ACC112 (cell line): ENCODE measurements around the gene ZDHHC3.
A peak's percentile ranks its signal among the peaks of the same experiment; 100 is the strongest.

ENCODE experiments used
- H2AFZ ChIP-seq: fragments of 200-600 bp; sonication (generic); one replicate; pipeline ENCODE4 v1.6.0; 2017; ENCODE audit warnings: antibody characterized with exemption, low read length; ENCODE audit not compliant: unreplicated experiment
- H3K27ac ChIP-seq: fragments of 200-600 bp; sonication (generic); 2 replicates; pipeline ENCODE4 v1.5.1; 2014; ENCODE audit warnings: low read depth, mild to moderate bottlenecking, antibody characterized with exemption, low read length, moderate library complexity
- H3K27me3 ChIP-seq: fragments of 200-600 bp; sonication (generic); 2 replicates; pipeline ENCODE4 v1.6.1; 2014; ENCODE audit warnings: mild to moderate bottlenecking, antibody characterized with exemption, low read length, moderate library complexity, mixed read lengths; ENCODE audit not compliant: insufficient read depth
- H3K36me3 ChIP-seq: fragments of 200-600 bp; sonication (generic); 2 replicates; pipeline ENCODE4 v1.6.1; 2016; ENCODE audit warnings: mild to moderate bottlenecking, antibody characterized with exemption, low read length, moderate library complexity, mixed read lengths; ENCODE audit not compliant: insufficient read depth
- H3K4me1 ChIP-seq: fragments of 200-600 bp; sonication (generic); one replicate; pipeline ENCODE4 v1.6.1; 2016; ENCODE audit warnings: low read length, mixed read lengths; ENCODE audit not compliant: insufficient read depth, unreplicated experiment, control insufficient read depth
- H3K4me3 ChIP-seq: fragments of 200-600 bp; sonication (generic); 2 replicates; pipeline ENCODE4 v1.5.1; 2014; ENCODE audit warnings: mild to moderate bottlenecking, low read depth, low read length
- H3K79me2 ChIP-seq: fragments of 200-600 bp; sonication (generic); one replicate; pipeline ENCODE4 v1.6.0; 2016; ENCODE audit warnings: low read length; ENCODE audit not compliant: control insufficient read depth, unreplicated experiment, insufficient read depth

The ZDHHC3 gene, protein sequence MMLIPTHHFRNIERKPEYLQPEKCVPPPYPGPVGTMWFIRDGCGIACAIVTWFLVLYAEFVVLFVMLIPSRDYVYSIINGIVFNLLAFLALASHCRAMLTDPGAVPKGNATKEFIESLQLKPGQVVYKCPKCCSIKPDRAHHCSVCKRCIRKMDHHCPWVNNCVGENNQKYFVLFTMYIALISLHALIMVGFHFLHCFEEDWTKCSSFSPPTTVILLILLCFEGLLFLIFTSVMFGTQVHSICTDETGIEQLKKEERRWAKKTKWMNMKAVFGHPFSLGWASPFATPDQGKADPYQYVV

DNA sequence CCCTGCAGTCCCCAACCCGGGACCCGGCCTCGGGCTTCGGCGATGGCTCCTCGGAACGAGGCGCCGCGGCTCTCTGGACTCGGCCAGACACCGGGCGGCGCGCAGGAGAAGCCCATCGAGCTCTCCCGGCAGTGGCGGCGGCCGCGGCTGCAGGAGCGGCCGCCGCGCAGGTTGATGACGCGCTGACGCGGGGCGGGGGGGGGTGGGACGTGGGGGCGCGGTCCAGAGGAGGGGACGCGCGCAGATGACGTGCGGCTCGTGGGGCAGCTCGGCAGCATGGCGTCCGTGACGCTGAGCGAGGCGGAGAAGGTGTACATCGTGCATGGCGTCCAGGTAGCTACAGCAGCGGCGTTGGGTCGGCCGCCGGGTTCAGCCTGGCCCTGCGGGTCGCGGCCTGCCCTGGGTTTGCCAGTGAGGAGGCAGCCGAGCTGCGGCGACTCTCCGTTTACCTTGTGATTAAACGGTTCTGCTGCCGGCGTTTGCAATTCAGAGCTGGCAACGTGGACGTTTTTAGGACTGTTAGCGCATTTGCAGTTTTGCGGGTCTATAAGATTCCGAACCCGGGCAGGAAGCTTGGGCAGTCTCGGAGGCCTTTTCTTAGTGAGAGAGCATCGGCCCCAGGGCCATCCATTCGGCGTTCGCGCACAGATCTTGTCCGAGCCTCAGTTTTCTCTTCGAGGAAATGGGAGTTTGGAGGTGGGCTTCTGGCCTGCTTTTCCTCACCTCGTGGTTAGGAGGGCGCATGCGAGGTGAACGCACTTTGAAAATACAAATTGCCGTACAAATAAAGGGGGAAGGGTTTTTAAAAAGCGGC lies at the start of gene ZDHHC3, which contains the start of gene EXOSC7:
TSS of gene ZDHHC3 (minus strand) at position 173 of the 814 bp plus-strand sequence. CDS start 16,738 bp downstream, outside the sequence.
TSS of gene EXOSC7 (plus strand) at position 243 of the 814 bp plus-strand sequence. CDS start at position 277, 34 bp downstream.
- no peaks in the 10 kb centered on the region for H3K27me3 ChIP-seq
- peak within 1 kb of the TSS; percentile 55 for H3K27ac ChIP-seq
- no peaks in the 10 kb centered on the region for H3K36me3 ChIP-seq
- peaks cover 86% of the 10 kb centered on the region for H3K79me2 ChIP-seq
- H3K4me3 ChIP-seq = peak within 1 kb of the TSS; percentile 99
- H2AFZ ChIP-seq = peak within 1 kb of the TSS; percentile 100
- peaks cover 25% of the 10 kb centered on the region for H3K4me1 ChIP-seq

DNA sequence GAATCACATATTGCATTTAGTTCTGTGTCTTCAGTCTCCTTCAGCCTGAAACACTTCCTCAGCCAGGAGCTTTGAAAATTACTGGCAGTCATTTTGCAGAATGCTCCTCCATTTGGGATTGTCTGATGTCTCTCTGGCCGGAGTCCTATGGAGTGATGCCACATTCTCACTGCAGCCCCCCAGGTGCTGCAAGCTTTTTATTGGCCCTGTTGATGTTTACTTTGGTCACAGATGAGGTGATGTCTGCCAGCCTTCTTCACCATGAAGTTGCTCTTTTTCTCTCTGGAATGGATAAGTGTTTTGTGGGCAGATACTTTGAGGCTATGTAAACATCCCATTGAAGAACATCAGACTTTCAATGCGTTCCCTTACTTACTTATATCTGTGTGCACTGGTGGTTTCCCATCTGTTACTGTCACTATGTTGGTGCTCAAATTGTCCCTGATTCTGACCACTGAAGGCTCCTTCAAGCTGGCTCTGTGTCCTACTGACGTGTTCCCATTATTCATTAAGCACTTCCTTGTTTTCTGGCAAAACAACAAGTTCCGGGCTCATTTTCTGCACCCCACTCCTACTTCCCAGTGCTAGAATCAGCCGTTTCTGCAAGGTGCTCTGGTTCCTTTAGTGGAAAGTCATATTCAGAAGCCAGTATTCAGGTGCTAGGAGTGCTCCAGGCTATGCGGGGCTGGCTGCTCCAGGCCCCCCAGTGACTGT lies 48.7 kb upstream of the ZDHHC3 start:
- no peaks in the 10 kb centered on the region for H3K27me3 ChIP-seq
- H3K79me2 ChIP-seq = no peaks in the 10 kb centered on the region
- no peak overlapping the region for H2AFZ ChIP-seq
- H3K4me3 ChIP-seq = no peak overlapping the region
- H3K36me3 ChIP-seq = no peaks in the 10 kb centered on the region
- no peak overlapping the region for H3K27ac ChIP-seq
- peaks cover 26% of the 10 kb centered on the region for H3K4me1 ChIP-seq

DNA sequence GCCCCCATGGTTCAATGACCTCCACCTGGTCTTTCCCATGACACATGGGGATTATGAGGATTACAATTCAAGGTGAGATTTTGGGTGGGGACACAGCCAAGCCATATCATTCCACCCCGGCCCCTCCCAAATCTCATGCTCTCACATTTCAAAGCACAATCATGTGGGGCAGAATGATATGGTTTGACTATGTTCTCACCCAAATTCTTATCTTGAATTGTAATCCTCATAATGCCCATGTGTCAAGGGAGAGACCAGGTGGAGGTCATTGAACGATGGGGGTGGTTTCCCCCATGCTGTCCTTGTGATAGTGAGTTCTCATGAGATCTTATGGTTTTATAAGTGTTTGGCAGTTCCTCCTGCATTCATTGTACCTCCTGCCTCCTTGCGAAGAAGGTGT lies 47.7 kb upstream of the ZDHHC3 start:
- no peak overlapping the region for H2AFZ ChIP-seq
- H3K36me3 ChIP-seq = no peaks in the 10 kb centered on the region
- no peaks in the 10 kb centered on the region for H3K27me3 ChIP-seq
- H3K4me3 ChIP-seq = no peak overlapping the region
- no peaks in the 10 kb centered on the region for H3K79me2 ChIP-seq
- H3K27ac ChIP-seq = no peak overlapping the region
- H3K4me1 ChIP-seq = peaks cover 26% of the 10 kb centered on the region

DNA sequence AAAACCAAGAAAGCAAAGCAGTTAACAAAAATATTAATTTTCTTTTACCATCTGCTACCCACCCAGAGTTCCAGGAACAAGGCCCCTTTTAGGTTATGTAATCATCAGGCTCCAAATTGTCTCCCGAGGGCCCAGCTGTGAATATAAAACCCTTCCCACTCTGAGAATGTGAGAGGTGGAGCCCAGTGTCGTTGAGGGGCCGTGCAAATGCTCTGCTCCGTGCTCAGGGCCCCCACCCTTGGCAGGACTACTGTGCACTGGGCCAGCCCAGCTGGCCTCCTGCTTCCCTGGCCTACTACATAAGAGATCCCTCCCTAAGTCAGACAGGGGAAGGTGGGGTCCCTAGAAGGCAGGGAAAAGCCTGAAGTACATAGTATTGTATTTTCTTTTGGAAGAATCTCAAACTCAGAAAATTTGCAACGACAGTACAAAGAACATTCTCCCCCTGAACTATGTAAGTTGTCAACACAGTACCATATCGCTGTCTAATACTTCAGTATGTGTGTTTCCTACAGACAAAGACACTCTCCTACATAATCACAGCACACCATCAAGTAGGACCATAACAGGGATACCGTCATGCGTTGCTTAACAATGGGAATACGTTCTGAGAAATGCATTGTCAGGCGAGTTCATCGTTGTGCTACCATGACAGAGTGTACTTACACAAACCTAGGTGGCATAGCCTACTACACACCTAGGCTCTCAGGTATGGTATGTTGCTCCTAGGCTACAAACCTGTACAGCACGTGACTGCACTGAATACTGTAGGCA lies 45.7 kb upstream of the ZDHHC3 start:
- peaks cover 20% of the 10 kb centered on the region for H3K4me1 ChIP-seq
- H3K36me3 ChIP-seq = no peaks in the 10 kb centered on the region
- H3K79me2 ChIP-seq = no peaks in the 10 kb centered on the region
- no peak overlapping the region for H3K27ac ChIP-seq
- H3K27me3 ChIP-seq = no peaks in the 10 kb centered on the region
- H2AFZ ChIP-seq = no peak overlapping the region
- H3K4me3 ChIP-seq = no peak overlapping the region

DNA sequence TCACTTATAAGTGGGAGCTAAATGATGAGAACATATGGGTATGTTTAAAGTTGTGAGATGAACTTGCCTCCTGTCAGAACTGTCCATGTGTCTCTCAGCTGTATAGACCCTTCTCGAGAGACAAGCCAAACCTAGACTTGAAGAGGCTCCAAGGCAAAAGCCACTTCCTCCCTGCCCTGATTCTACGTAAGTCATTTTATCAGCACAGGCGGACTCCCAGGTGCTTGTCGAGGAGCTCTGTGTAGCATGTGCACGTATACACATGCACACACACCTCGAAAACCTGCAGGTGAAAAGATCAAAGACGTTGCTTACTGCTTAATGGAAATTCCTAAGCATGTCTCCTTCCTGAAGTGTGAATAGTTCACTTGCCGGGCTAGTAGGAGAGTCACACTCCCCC lies 44.6 kb upstream of the ZDHHC3 start:
- Histone ChIP-seq H3K4me1 (peaks cover 9% of the 10 kb centered on the region), H3K79me2 (no peaks in the 10 kb centered on the region), H3K4me3 (no peak overlapping the region), H3K27ac (no peak overlapping the region), H3K27me3 (no peaks in the 10 kb centered on the region), H2AFZ (no peak overlapping the region), H3K36me3 (0 out of 2 replicates have a peak, but pooled peaks cover 4% of the 10 kb centered on the region)

DNA sequence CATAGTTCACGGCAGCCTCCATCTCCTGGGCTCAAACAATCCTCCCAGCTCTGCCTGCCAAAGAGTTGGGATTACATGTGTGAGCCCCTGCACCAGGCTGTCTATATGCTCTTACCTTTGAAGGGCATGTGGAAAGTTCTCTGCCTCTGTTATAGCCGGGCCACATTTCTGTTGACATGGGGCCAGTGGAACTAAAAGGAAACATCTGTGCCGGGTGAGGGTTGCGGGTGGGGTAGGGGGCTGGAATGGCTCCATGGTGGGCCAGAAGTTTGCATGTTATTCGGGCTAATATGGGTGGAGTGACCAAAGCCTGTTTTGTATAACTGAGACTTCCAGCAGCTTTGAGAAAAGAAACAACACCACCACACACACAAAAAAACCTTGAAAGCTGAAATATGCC lies 41.8 kb upstream of the ZDHHC3 start:
- Histone ChIP-seq H3K27me3 (no peaks in the 10 kb centered on the region), H2AFZ (no peak overlapping the region), H3K79me2 (no peaks in the 10 kb centered on the region), H3K27ac (no peak overlapping the region), H3K36me3 (peaks cover 19% of the 10 kb centered on the region), H3K4me1 (peaks cover 10% of the 10 kb centered on the region), H3K4me3 (no peak overlapping the region)

DNA sequence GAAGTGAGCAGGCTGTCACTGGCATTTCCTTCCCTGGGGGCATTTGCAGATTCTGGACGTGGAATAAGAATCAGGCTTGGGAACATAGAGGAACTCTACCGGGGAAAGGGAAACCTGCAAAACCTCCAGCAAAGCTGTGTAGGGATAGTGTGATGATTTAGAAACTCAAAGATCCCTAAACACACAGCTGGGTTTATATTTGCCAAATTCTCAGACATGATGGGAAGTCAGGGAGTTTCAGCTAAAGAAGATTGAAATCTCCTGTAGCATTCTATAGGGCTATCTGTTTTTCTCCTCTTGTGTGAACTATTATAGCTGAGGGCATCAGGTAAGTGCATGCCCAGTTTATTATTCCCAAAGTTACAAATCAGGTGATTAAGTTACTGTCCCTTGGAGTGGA lies 40.9 kb upstream of the ZDHHC3 start:
- Histone ChIP-seq H3K27ac (no peak overlapping the region), H3K27me3 (no peaks in the 10 kb centered on the region), H3K36me3 (peaks cover 21% of the 10 kb centered on the region), H3K4me3 (no peak overlapping the region), H2AFZ (no peak overlapping the region), H3K4me1 (peaks cover 18% of the 10 kb centered on the region), H3K79me2 (no peaks in the 10 kb centered on the region)

DNA sequence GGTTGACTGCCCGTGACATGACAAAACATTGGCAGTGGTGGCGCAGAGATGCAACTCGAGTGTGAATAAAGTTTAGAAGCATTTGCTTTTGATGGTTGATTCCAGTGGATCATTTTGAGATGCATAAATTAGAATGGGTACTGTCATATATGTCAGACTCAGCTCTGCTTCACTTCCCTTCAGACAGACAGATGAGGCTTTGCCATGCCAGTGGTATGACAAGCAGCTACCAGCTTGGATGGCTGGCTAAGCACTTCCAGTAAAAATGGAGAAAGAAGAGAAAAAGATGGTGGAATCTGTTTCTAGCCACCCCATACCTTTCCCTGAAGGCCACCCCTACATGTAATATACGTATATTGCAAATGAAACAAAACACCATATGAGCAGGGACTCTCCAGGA lies 36.6 kb upstream of the ZDHHC3 start:
- Histone ChIP-seq H3K27me3 (no peaks in the 10 kb centered on the region), H3K79me2 (no peaks in the 10 kb centered on the region), H3K4me1 (peaks cover 51% of the 10 kb centered on the region), H3K36me3 (peaks cover 21% of the 10 kb centered on the region), H3K27ac (peak overlapping the region; percentile 93), H3K4me3 (no peak overlapping the region), H2AFZ (no peak overlapping the region)

DNA sequence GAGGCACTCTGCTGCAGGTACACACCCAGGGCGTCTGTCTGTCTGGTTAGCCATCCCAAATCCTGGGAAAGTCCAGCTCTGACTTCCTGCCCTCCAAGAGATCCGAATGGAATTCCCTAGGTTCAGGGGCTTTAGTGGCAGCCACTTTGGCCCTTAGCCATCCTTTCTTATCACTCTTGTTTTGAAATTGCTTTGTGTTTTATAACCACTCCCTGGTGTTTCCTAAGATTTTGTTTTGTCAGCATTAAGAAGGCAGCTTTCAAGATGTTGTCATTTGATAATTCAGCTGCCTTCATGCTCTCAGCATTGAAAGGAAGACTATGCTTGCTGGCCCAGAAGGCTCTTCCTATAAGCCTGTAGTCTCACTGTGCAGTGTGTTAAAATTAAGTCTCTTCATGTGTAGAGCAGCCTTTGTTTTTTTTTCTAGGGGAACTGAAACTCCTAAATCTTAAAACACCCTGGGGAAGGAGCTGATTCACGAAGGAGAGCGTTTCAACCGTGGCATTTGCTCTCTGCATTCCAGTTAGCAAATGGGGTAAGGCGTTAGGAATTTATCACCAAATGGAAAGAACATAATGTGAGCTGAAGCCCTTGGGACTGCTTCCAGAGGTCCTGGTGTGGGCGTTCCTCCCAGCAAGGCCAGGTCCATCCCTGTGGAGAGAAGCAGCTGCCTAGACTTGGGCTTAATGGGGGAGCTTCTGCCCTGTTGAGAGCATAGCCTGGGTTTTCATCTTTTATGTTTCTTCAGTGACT lies 36.0 kb upstream of the ZDHHC3 start:
- Histone ChIP-seq H2AFZ (no peak overlapping the region), H3K27ac (peak overlapping the region; percentile 93), H3K4me3 (peak overlapping the region; percentile 45), H3K4me1 (peaks cover 54% of the 10 kb centered on the region), H3K36me3 (peaks cover 21% of the 10 kb centered on the region), H3K27me3 (no peaks in the 10 kb centered on the region), H3K79me2 (no peaks in the 10 kb centered on the region)
